HG02970 (cell line): ENCODE measurements around the gene KCNK1.

Source experiments
- ATAC-seq: cut with Tn5 transposase; IDR thresholded peaks from one replicate; pipeline ENCODE4 v1.9.1; 2021; ENCODE audit warnings: mild to moderate bottlenecking, moderate library complexity, moderate number of reproducible peaks; ENCODE audit not compliant: unreplicated experiment, low FRiP score

KCNK1 gene

DNA sequence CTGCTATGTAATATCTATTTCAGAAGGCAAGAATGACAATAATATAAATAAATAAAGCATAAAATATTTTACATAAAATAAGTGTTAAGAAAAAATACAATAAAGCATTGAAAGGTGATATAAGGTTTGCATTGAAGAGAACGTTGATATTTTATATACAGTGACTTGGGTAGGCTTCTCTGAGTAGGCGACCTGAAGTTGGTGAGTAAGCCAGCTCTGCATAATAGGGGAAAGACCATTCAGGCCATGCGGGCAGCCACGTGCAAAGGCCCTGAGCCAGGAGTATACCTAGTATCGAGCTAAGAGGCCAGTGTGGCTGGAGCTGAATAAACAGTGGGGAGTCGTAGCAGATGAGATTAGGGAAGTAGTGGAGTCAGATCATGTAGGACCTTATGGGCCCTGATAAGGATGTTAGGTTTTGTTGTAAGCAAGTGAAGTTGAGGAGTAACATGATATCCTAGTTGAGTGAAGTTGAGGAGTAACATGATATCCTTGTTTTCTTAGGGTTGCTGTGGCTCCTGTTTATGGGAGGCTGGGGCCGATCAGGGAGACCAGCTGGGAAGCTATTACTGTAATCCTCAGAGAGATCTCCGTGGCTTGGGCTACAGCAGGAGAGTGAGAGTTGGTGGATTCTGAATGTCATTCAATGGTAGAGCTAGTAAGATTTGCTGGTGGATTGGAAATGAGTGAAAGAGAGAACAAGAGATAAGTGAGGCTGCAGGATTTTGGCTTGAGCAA, 22.0 kb downstream of the KCNK1 start:
- ATAC-seq: no peak

DNA sequence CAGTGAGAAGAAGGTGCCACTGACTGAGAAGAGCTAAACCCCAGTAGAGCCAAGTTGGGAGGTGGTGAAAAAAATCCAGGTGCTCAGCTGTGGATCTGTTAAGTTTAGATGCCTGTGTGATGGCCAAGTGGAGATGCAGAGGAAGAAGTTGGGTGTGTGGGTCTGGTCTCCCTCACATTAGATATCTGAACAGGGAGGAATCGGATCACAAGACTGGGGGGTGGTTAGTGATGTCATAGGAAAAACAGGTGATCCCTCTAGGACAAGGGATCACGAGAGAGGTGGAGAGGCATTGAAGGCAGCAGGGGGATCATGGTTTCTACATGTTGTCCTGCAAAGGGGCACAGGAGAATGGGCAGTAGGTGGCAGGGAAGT, 22.6 kb downstream of the KCNK1 start:
- ATAC-seq: no peak

DNA sequence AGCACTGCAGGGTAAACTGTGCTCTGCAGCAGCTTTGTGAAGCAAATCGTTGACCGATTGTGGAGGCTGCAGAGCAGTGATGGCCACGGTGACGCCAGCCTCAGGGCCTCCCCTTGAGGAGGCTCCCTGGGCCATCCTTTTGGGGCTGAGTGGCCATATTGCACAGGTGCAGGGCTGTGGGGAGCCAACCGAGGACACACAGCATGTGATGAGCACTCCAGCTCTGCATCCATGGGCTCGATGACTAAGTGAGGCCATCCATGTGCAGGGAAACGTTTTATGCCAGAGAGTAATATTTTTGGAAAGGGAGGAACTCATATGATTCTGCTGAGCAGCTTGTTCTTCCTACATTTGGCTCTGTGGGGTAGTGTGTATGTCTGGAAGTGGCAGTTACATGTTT, 24.6 kb downstream of the KCNK1 start:
- no peak for ATAC-seq

DNA sequence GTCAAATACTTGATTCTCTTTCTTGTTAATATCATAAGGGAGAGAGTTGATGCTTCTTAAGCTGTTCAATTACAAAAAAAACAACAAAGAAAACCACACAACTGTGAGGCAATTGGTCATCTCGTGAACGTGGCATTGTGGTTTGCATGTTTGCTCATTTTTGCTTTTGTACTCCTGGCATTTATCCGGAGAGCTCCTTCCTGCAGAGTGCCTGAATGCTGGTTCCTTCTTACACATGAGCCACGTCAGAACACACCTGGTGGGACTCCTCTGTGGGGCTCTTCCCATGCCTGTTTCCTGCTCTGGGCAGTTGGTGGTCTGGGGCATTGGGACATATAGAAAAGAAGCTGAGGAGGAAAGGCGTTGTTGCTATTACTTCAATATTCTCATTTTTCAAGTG, 25.7 kb downstream of the KCNK1 start:
- no peak for ATAC-seq

DNA sequence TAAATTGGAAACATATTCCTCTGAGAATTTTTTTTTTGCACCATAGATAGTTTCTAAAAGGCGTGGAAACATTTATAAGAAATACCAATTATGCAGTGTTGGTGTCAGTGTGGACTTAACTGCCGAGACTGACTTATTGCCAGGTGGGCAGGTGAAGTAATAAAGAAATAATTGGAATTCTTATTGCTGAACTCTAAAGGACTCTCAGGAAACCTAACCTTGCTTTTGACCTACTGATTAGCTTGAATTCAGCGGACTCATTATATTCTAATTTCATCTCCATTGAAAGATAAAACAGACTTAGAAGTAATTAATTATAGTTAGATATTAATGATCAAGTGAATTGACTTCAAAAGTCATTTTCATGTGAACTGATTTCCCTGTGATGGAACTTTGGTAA, 26.3 kb downstream of the KCNK1 start:
- ATAC-seq: no peak

DNA sequence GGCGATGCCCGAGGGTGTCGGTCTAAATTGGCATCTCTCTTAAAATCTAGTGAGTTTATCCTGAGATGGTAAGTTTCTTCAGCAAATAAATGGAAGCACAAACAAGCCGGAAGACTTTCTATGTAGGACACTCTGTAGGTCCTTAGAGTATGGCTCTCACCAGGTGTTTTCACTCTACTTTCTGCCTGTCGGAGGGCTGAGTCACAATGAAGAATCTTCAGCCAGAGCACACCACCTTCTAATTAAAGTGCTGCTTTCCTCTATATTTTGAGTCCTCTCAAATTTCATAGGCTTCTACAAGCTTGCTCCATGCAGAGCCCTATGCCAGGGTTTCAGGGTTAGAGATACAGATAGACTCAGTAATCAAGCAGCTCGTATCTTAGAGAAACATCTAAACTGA, 27.1 kb downstream of the KCNK1 start:
- no peak for ATAC-seq

DNA sequence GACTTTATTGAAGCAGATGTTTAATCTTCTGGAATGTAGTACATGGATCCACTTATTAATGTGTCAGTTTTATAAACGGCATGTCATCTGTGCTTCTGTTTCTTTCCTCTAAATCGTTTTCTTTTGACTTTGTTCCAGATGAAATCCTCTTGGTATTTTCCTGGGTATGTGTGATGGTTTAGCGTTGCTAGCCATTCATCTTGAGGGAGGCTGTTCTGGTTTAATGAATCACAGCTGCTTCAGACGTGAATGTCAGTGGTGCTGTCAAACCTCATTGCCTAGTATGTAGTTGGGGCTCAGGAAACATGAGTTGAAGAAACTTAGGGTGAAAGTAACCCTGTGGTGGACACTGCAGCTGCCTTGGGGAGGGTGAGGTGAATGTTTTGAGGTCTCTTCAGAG, 33.2 kb downstream of the KCNK1 start:
- no peak for ATAC-seq

DNA sequence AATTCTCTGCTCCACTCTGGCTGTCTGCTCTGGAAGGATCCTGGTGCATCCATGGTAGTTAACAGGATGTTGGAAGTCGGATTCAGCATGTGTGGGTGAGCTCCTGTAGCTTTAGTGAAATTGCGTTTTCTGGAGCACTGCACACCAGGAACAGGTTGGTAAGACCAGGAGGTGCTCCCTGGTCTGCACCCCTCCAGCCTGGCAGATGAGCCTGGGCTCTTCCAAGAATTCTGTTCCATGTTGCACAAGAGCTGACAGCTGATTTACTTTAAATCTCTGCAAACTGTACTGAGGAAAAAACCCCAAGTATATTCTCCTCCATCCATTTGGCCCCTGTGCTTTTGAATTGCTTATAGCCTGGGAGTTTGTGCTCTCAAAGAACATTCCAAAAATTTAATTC, 33.7 kb downstream of the KCNK1 start:
- no peak for ATAC-seq

DNA sequence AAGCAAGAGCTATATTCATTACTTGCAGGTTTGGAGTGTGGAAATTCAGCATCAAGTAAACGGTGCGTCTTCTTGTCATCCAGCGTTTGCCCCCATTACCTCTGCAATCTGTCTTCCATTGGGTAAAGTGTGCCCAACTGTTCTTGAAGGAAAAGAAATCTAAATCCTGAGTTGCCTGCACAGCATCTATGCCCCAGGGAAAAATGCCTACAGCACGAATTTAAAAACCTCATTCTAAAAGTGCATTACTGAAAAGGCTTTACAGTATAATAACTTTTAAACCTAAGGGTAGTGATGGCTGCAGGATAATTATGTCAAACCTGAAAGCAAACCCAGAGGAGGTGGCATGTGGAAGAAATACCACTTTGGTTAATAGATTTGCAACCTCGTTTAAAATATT, 37.2 kb downstream of the KCNK1 start:
- no peak for ATAC-seq

DNA sequence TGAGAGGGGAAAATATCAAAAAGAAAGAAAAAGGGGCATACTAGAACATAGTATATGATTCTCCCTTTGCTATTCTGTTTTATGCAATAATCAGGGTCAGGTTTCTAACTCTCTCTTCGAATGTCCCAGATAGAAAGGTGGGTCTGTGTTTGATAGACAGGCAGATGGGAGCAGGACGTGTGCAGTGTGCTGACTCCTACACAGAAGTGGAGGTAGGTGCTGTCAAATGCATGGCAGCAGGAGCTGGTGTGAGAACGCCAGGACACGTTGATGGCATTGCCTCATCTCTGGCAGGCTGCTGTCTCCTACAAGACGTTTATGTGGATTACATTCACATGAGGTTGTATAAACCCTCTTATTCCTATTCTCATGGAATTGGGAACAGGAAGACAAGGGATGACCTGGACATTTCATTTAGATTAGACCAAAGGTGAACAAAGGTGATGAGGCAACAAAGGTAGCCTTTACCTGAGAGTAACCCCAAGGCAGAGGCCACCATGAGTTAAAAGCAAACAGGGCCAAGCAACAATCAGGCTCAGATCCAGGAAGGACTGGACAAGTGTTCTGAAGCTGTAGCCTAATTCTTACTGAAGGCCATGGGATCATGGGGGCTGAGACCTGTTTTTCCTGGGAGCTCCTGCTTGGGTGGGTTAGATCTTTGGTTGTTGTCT, 37.8 kb downstream of the KCNK1 start:
- no peak for ATAC-seq

DNA sequence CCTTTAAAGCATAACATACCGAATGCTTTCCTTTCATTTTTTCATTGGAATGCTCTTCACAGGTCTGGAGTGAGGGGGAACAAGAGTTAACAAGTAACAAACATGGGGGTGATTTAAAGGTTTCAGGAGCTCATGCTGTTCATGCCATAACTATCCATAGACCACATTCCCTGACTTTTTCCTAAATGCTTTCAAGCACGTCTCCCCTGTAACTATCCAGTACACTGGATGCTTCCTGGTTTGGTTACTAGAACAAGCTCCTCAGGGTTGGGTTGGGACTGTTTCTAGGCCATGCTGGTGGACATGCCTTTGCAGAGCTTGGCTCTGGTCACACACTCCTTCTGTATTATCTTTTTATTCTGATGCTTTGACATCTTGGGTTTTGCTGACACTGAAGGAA, 38.6 kb downstream of the KCNK1 start:
- no peak for ATAC-seq

DNA sequence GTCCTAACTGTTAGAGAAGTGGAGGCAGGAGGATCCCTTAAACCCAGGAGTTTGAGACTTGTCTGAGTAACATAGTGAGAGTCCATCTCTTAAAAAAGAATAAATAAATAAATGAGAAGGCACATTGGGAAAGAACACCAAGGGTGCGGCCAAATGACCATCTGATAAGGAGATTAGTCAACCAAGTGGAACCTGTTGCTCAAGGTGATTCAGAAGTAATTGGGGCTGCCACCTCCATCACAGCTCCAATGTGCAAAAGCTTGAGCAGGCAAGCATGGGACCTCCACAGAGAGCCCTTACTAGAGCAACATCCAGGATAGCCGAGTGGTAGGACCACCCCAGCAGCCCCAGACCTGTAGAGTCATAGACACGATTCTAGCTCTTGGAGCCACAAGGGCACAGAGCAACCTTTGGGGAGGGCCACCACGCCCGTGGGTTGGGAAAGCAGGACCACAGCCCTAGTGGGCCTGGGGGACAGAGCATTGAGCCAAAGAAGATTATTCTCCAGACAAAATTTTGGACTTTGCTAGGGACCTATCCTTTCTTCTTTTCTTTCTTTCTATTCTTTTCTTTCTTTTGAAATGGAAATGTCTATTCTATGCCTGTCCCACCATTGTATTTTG, 40.9 kb downstream of the KCNK1 start:
- ATAC-seq: no peak

DNA sequence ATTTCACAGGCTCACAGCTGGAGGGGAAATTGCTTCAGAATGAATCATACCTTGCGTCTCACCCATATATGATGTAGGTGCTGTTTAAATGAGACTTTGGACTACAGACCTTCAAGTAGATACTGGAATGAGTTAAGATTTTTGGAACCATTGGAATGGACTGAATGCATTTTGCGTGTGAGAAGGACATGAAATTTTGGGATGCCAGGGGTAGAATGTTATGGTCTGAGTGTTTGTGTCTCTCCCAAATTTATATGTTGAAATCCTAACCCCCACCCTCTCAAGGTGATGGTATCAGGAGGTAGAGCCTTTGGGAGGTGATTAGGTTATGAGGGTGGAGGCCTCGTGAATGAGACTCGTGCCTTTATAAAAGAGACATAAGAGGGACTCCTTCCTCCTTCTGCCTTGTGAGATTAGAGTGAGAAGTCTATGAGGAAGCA, 41.4 kb downstream of the KCNK1 start:
- ATAC-seq: no peak

DNA sequence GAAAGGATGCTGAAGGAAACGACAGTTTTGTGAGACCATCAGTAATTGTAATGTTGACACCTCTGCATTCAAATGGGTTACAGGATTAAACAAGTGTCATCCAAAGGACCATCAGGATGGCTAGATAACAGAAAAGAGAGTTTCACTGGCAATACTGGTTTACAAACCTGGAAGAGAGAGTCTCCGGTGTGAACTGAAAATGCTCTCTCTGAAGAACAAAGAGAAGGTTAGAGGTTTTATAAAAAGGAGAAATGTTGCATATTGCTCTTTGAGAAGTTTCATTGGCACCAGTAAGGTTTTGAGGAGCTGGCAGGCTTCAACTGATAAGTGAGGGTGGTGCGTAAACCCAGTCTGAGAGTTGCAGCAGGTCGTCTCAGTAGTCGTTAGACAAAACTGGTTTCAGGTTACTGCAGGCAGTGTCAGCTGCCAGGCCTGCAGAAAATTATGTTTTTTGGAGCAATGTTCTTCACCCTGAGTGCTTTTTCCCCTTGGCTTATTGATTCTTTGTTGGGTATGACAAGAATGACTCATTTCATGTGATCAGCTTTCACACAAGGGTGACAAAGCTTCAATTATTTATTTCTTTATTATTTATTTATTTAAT, 42.2 kb downstream of the KCNK1 start:
- ATAC-seq: no peak

DNA sequence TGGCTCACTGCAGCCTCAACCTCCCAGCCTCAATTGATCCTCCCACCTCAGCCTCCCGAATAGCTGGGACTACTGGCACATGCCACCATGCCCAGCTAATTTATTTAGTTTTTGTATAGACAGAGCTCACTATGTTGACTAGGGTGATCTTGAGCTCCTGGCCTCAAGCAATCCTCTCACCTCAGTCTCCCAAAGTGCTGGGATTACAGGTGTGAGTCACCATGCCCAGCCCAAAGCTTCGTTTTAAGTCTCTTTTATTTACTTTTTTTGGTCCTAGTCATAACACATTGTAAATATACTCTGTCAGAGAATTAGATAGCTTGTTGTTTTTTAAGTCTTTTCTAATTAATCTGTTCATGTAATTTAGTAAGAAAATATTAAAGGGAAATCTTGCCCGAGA, 42.8 kb downstream of the KCNK1 start:
- no peak for ATAC-seq

DNA sequence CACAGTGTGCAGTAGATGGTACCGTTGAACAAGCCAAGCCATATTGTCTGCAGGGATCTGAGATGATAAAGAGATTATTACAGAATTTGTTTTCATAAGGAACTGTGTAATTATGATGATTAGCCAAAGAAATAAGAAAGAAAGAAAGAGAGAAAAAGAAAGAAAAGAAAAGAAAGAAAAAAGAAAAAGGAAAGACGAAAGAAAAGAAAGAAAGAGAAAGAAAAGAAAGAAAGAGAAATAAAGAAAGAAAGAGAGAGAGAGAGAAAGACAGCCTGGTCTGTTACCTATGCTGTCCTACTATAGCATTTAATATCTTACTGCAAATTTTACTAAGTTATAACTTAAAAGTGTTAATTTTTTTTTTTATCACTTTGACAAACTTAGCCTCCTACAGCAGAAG, 43.6 kb downstream of the KCNK1 start:
- ATAC-seq: no peak

DNA sequence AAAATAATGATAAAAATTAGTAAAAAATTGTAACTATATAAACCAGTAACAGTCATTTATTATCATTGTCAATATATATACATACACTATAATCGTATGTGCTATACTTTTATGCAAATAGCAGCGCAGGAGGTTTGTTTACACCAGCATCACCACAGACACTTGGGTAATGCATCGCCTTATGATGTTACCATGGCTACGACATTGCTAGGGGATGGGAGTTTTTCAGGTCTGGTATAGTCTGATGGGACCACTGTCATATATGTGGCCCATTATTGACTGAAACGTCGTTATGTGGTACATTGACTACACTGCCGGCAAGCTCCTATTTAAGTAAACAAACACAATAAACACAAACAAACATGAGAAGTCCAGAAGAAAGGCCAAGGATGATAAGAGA, 45.6 kb downstream of the KCNK1 start:
- ATAC-seq: no peak

DNA sequence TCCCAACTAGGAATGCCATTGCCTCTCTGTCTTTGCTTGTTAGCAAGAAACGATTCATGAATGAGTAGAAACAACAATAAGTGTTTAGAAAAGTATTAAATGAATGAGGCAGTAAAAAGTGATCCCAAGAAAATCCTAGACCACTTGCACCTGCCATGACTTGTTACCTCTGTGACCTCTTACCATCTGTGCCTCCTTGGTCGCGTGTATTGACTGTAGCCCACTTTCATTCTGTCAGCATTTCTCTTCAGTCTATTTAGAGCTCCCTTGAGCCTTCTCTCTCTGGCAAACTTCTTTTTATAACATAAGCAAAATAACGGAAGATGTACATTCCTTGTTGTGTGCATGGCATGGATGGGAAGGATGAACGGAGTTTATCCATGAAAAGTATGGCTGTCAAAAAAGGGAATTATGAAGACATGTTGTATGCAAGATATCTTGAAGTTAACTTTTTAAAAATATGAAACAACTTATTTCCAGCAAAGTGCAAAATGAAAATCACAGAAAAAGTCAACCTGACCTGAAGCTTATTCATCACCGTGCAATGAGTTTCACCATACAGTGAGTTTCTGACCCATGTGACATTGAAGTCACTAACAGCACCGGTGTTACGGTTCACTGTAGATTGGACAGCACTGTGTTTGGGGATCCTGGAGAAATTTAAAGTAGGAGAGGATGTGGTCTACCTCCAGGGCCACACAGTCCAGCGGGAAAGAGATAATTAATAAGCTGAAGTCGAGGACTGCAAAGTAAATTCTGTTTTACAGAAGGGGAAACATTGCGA, 47.7 kb downstream of the KCNK1 start:
- no peak for ATAC-seq

DNA sequence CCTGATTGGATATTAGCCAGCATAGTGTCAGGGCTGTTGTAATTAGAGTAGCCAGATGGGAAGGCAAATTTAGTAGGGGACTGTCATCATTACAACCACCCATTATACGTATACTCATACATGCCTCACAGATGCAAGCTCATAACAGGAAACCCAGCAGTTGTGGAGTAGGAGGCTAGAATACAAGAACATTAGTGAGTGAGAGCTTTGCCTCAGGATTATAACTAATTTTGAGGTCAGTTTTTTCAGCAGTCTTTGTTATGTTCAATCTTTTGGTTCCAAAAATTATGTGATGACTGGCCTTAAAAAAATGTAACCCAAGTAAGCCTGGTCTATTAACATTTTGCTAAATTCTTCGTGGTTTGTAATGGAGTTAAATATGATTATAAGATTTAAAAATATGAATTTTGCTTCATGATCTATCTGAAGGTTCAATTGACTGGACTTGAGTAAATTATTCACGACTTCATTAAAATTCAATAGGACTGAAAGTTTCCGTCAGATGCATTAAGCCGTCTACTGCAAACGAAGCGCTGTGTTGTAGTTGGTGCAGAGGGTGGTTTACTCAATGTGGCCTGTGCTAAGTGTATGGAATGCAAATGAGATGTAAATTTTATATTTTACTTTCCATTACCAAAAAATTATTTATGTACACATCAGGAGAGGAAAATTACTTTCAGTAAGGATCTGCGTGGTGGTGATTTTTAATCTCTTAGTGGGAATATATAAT, 48.8 kb downstream of the KCNK1 start:
- ATAC-seq: no peak

DNA sequence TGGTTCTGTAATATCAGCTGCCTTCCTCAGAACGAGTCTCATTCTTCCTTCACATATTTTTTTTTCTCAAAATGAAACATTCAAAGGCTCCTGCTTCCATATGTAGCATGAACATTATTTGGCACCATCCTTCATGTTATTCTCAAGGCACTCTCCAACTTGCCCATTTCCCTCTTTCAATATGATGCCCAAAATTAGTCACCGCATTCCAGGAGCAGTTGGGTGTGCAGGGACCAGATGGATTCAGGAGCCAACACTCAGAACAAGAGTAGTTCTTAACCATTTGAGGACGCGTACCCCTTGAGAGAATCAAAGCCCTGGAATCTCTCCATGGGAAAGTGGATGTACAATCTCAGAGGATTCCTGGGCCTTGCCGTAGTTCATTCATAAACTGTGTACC, 50.3 kb downstream of the KCNK1 start:
- no peak for ATAC-seq
